HepG2 (cell line): ENCODE results near the gene ISY1. TPM values are rescaled to one million over a fixed set of nuclear protein-coding genes. Genes with fewer than 3 reads are reported as not detected.

Experiments
- ELF3 ChIP-seq: IDR thresholded peaks from 2 replicates; pipeline ENCODE4 v1.6.1; 2016; ENCODE audit warnings: missing genetic modification reagents, missing compliant biosample characterization
- FOXJ3 ChIP-seq: sonication (generic); formaldehyde crosslinking; IDR thresholded peaks from 2 replicates; pipeline ENCODE4 v1.4.0; 2020; ENCODE audit warnings: missing genetic modification reagents, mild to moderate bottlenecking, borderline replicate concordance
- KDM2A ChIP-seq: sonication (generic); formaldehyde crosslinking; IDR thresholded peaks from 2 replicates; pipeline ENCODE4 v1.4.0; 2020; ENCODE audit warnings: low read depth, missing genetic modification reagents, borderline replicate concordance
- KLF13 ChIP-seq: sonication (generic); formaldehyde crosslinking; IDR thresholded peaks from 2 replicates; pipeline ENCODE4 v1.4.0; 2020; ENCODE audit warnings: mild to moderate bottlenecking, missing genetic modification reagents
- MEIS1 ChIP-seq: sonication (generic); formaldehyde crosslinking; IDR thresholded peaks from 2 replicates; pipeline ENCODE4 v1.9.0; 2021; ENCODE audit warnings: mild to moderate bottlenecking, missing genetic modification reagents, moderate library complexity, borderline replicate concordance
- MLXIP ChIP-seq: sonication (generic); formaldehyde crosslinking; IDR thresholded peaks from 2 replicates; pipeline ENCODE4 v1.9.0; 2021; ENCODE audit warnings: missing genetic modification reagents, borderline replicate concordance
- PHF5A ChIP-seq: IDR thresholded peaks from one replicate; pipeline ENCODE4 v1.6.1; 2018; ENCODE audit warnings: low read depth, missing genetic modification reagents; ENCODE audit not compliant: unreplicated experiment
- POLR2AphosphoS2 ChIP-seq: IDR thresholded peaks from 2 replicates; pipeline ENCODE4 v1.6.1; 2011; ENCODE audit warnings: low read depth, low read length, improper control_type of control experiment
- POLR2AphosphoS5 ChIP-seq: IDR thresholded peaks from 2 replicates; pipeline ENCODE4 v1.6.1; 2012; ENCODE audit warnings: low read depth, low read length
- STAG1 ChIP-seq: sonication (generic); formaldehyde crosslinking; IDR thresholded peaks from 2 replicates; pipeline ENCODE4 v1.4.0; 2020; ENCODE audit warnings: missing genetic modification reagents
- XBP1 ChIP-seq: sonication (generic); formaldehyde crosslinking; IDR thresholded peaks from 2 replicates; pipeline ENCODE4 v1.5.0; 2020; ENCODE audit warnings: missing genetic modification reagents
- ZNF160 ChIP-seq: sonication (generic); formaldehyde crosslinking; IDR thresholded peaks from 2 replicates; pipeline ENCODE4 v1.8.0; 2022; ENCODE audit warnings: mild to moderate bottlenecking, inconsistent platforms, missing genetic modification reagents
- ZNF33B ChIP-seq: sonication (generic); formaldehyde crosslinking; IDR thresholded peaks from 2 replicates; pipeline ENCODE4 v1.5.1; 2020; ENCODE audit warnings: mild to moderate bottlenecking, missing genetic modification reagents
- ZNF34 ChIP-seq: sonication (generic); formaldehyde crosslinking; IDR thresholded peaks from 2 replicates; pipeline ENCODE4 v1.4.0; 2020; ENCODE audit warnings: mild to moderate bottlenecking, missing genetic modification reagents, borderline replicate concordance
- ZNF407 ChIP-seq: sonication (generic); formaldehyde crosslinking; IDR thresholded peaks from one replicate; pipeline ENCODE4 v1.5.1; 2020; ENCODE audit warnings: mild to moderate bottlenecking, missing genetic modification reagents; ENCODE audit errors: not compliant biosample characterization
- ZNF749 ChIP-seq: sonication (generic); formaldehyde crosslinking; IDR thresholded peaks from 2 replicates; pipeline ENCODE4 v1.8.0; 2022; ENCODE audit warnings: mild to moderate bottlenecking, missing genetic modification reagents, moderate library complexity, borderline replicate concordance
- polyA plus RNA-seq, 8 experiments: library from polyadenylated mRNA; depleted of rRNA in 3 of 8; stranded (reverse) in 7 of 8; unstranded in 1 of 8; fragments of >200 nt; fragmentation: Illumina TruSeq in 4 of 8; extraction: Trizol in 4 of 8; gene quantifications; 2 replicates each; pipeline versions ENCODE4 v1.2.1 to v1.2.3, GENCODE V29; 2011 to 2016; ENCODE audit warnings: low read depth in 4 of 8, missing spikeins in 1 of 8, mixed read lengths in 1 of 8; ENCODE audit not compliant: insufficient read depth in 1 of 8
- total RNA-seq, 5 experiments: library from RNA; depleted of rRNA; stranded (reverse); fragments of >200 nt; fragmentation: Illumina TruSeq; extraction: Trizol; gene quantifications; 2 replicates each; pipeline ENCODE4 v1.2.3, GENCODE V29; 2016; ENCODE audit warnings: low read depth in 1 of 5
- TF ChIP-seq, protein P1 (sequence below): sonication (generic); formaldehyde crosslinking; IDR thresholded peaks from 2 replicates; pipeline ENCODE4 v1.9.0; 2021; ENCODE audit warnings: missing genetic modification reagents, mild to moderate bottlenecking, borderline replicate concordance

ISY1 gene
- total and polyA plus RNA-seq, 2 of the 13 experiments (the other 11 are each of a cell fraction or from before 2014, with no cell fraction given) = 21.0 to 39.1 TPM

DNA sequence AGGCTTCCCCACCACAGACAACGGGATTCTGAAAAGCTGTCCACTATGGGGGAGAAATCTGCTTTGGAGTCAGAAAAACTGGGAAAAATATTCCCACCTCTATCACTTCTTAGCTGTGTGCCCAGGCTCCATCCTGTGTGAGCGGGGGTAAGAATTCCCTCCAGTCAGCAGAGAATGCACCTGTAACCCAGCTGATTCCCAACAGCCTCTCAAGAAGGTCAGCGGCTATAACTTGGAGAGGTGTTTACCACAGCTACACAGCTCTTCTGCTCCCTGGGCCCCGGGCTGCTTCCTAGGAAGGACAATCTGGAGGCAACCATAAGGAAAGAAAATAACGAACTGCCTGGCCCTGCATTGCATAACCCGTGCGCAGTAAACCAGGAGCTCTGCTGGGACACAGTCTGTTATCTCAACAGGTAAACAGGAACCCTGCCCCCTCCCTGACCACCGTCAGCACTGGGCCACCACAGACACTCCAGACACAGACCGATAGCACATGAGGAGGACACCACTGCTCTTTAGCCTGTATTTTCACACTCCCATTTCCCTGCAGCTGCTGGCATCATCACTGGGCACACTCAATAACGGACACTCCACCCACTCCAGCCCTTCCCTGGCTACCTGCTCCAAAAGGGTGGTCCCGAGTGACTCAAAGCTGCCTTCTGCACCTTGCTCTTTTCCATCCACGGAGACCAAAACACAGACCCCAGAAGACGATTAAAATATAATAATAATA, 41.3 kb downstream of the ISY1 start (continued):
- TF ChIP-seq MEIS1 (CRISPR knock-in tag) = no peak
- TF ChIP-seq ELF3 = peak; percentile 95
- no peak for TF ChIP-seq ZNF33B (CRISPR knock-in tag)
- TF ChIP-seq STAG1 (CRISPR knock-in tag) = no peak
- no peak for TF ChIP-seq MLXIP (CRISPR knock-in tag)
- peak; percentile 93 for TF ChIP-seq FOXJ3 (CRISPR knock-in tag)
- no peak for TF ChIP-seq ZNF34 (CRISPR knock-in tag)
- TF ChIP-seq POLR2AphosphoS2 = no peak
- TF ChIP-seq ZNF407 (CRISPR knock-in tag) = no peak
- peak; percentile 64 for TF ChIP-seq KDM2A
- TF ChIP-seq POLR2AphosphoS5 = peak; percentile 68
- no peak for TF ChIP-seq KLF13 (CRISPR knock-in tag)
- TF ChIP-seq, protein P1, sequence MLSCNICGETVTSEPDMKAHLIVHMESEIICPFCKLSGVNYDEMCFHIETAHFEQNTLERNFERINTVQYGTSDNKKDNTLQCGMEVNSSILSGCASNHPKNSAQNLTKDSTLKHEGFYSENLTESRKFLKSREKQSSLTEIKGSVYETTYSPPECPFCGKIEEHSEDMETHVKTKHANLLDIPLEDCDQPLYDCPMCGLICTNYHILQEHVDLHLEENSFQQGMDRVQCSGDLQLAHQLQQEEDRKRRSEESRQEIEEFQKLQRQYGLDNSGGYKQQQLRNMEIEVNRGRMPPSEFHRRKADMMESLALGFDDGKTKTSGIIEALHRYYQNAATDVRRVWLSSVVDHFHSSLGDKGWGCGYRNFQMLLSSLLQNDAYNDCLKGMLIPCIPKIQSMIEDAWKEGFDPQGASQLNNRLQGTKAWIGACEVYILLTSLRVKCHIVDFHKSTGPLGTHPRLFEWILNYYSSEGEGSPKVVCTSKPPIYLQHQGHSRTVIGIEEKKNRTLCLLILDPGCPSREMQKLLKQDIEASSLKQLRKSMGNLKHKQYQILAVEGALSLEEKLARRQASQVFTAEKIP (CRISPR knock-in tag) = no peak
- TF ChIP-seq ZNF749 = peak; percentile 76; the same call in 1 of the 2 replicates
- TF ChIP-seq PHF5A = peak; percentile 98
- no peak; the same call in 1 of the 2 replicates for TF ChIP-seq ZNF160 (CRISPR knock-in tag)
- no peak for TF ChIP-seq XBP1 (CRISPR knock-in tag)
